ENCODE measurements around the gene ADD3.

The ADD3 gene

DNA sequence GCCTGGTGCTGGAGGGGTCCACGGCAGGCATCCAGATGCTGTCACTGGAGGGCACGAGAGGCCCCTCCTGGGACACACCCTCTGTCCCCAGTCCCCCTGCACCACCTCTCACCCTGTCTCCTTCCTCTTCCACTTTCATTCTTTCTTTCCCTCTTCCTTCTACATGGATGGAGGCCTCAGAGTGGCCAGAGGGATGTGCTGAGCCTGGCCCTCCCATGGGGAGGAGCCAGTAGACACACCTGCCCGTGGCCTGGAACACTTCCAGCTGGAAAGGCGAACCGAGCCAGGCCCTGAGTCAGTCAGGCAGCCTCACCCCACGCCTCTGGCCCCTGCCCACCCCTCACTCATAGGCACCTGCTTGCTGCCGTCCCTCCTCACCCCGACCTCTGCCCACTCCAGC is 143.7 kb downstream of the ADD3 start:
- peak; percentile 52 for DNase-seq (ENCODE audit: low spot score)

GRCh38 chr10:110151971-110152370 is 144.2 kb downstream of the ADD3 start:
- DNase-seq (ENCODE audit: low spot score): no peak

GRCh38 chr10:110153396-110153795 is 145.6 kb downstream of the ADD3 start:
- no peak for DNase-seq (ENCODE audit: low spot score)

DNA sequence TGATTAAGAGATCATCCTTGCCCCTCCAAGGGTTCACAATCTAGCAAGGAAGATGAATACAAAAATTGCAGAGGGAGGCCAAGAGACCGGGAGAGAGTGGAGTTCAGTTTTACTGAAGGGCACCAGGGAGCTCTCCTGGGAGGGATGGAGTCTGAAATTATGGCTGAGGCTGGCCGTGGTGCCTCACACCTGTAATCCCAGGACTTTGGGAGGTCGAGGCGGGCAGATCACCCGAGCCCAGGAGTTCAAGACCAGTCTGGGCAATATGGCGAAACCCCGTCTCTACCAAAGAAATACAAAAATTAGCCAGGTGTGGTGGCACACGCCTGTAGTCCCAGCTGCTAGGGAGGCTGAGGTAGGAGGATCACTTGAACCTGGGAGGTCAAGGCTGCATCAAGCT is 148.3 kb downstream of the ADD3 start:
- no peak for DNase-seq (ENCODE audit: low spot score)

- DNase-seq (ENCODE audit: low spot score): no peak
These were observed 150.5 kb downstream of the ADD3 start for GRCh38 chr10:110158051-110159005.

- no peak for DNase-seq (ENCODE audit: low spot score)
These were observed 152.3 kb downstream of the ADD3 start for GRCh38 chr10:110160081-110160480.

DNA sequence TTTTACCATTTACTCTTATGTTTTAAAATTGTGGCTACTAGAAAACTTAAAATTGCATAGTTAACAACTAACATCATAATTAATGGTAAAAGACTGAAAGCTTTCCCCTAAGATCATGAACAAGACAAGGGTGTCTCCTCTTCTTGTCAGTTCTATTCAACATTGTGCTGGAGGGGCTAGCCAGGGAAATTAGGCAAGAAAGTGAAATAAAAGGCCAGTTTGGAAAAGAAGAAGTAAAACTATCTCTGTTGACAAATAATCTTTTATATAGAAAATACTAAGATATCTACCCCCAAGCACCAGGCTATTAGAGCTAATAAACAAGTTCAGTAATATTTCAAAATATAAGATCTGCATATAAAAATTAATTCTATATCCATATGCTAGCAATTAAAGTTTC is 152.7 kb downstream of the ADD3 start:
- DNase-seq (ENCODE audit: low spot score): no peak

GRCh38 chr10:110162741-110163145 is 155.0 kb downstream of the ADD3 start:
- DNase-seq (ENCODE audit: low spot score): peak; percentile 23

- peak; percentile 73 for DNase-seq (ENCODE audit: low spot score)
These were observed 155.5 kb downstream of the ADD3 start for GRCh38 chr10:110163192-110163773.

- DNase-seq (ENCODE audit: low spot score): no peak
These were observed 156.1 kb downstream of the ADD3 start for GRCh38 chr10:110163841-110164240.

DNA sequence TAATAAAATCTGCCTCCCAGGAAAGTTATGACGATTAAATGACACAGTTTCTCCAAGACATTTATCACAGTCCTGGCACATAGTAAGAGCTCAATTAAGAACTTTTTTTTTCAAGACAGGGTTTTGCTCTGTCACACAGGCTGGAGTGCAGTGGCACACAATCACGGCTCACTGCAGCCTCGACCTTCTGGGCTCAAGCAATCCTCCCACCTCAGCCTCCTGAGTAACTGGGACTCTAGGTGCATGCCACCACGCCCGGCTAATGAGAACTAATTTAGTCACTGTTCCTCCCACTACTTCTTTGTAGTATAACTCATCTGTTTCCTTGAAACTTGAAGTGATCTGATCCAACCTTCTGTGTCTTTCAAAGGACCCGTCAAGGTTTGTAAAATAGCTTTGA is 157.5 kb downstream of the ADD3 start:
- DNase-seq (ENCODE audit: low spot score): no peak

- no peak for DNase-seq (ENCODE audit: low spot score)
These were observed 159.4 kb downstream of the ADD3 start for GRCh38 chr10:110167149-110167548.

GRCh38 chr10:110168601-110169481 is 161.1 kb downstream of the ADD3 start:
- DNase-seq (ENCODE audit: low spot score): peak; percentile 15

DNA sequence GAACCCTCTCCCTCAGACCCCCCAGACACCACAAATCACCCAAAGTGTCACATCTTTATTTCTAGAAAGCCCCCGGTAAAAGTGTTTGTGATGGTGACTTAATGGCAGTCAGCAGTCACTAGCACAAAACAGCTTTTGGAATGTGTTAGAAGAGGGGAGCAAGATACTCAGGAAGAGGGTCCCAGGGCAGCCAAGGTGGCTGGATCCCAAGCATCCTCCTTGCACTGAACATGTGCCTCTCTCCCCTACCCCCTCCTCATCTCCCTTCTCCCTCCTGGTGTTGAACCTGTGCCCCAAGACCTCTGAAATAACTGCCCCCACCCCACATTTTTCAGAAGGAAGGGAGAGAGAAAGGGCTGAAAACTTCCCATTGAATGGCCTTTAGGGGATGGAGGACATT is 161.8 kb downstream of the ADD3 start:
- no peak for DNase-seq (ENCODE audit: low spot score)

- no peak for DNase-seq (ENCODE audit: low spot score)
These were observed 162.6 kb downstream of the ADD3 start for GRCh38 chr10:110170142-110170971.

DNA sequence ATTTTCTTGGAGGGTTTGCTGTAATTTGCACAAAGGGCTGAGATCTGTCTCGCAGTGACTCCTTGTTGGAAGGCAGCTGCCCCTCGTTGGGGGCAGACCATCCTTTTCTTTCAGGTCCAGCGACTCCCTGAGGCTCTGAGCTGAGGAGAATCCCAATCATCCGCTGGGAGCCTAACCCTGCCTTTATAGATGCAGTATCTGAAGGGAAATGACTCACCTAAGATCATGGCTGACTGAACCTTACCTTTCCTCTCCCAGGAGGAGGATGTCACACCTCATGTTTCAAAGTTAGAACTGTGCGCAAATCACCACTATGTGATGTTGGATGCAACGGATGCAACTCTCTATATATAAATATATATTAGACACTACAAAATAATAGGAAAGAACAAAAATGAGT is 163.2 kb downstream of the ADD3 start:
- DNase-seq (ENCODE audit: low spot score): peak; percentile 21

GRCh38 chr10:110172155-110172554 is 164.4 kb downstream of the ADD3 start:
- DNase-seq (ENCODE audit: low spot score): no peak

DNA sequence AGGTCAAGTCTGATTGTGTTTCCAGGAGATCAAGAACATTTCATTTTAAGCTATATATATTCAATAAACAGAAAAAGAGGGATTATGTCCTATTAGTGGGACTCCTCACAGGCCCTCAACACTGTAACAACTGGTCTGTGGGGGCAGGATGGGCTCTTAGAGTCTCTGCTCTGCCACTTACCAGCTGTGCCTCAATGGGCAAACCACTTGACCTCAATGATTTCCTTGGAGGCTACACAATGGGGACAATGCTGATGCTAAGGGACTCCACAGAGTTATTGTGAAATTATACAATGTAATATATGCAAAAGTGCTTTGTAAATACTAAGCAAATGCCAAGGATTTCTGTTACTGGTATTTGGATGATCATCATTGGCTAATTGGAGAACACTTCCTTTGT is 166.4 kb downstream of the ADD3 start:
- DNase-seq (ENCODE audit: low spot score): no peak

DNA sequence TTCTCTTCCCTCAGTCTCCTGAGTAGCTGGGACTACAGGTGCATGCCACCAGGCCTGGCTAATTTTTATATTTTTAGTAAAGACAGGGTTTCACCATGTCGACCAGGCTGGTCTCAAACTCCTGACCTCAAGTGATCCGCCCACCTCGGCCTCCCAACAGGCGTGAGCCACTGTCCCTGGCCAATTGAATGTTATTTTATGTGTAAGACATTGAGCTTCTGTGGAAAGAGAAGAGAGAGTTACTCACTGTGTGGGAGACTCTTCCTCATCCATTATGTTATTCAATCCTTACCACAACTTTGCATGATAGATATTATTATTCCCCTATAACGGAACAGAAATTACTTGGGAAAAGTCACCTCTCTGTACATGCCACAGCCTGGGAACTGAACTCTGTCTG is 167.0 kb downstream of the ADD3 start:
- DNase-seq (ENCODE audit: low spot score): no peak

GRCh38 chr10:110175406-110175805 is 167.6 kb downstream of the ADD3 start:
- DNase-seq (ENCODE audit: low spot score): no peak

GRCh38 chr10:110176141-110177030 is 168.6 kb downstream of the ADD3 start:
- no peak for DNase-seq (ENCODE audit: low spot score)
